Right ventricle myocardium inferior (tissue), 1 donor: ENCODE measurements around the gene MUC5AC. TPM values are rescaled to one million over a fixed set of nuclear protein-coding genes. Genes with fewer than 3 reads are reported as not detected.
"Not testable (repeated sequence)": the region's sequence is repeated elsewhere in the genome, so short reads cannot be mapped to it uniquely, and the experiment has no call there.

ENCODE experiments used
- ATAC-seq: fragments of 200-7000 bp; cut with Tn5 transposase; one replicate; pipeline ENCODE4 v1.9.1; 2020; ENCODE audit warnings: mild to moderate bottlenecking, moderate library complexity
- DNase-seq: peaks from one replicate; pipeline ENCODE4 v3.0.0; 2021; ENCODE audit errors: missing footprints
- intact Hi-C: fragments of 100-400 bp; cut with DNase I; formaldehyde crosslinking; loops from one replicate; pipeline ENCODE4 v1.11.0; 2022
- total RNA-seq: library from RNA; stranded (reverse); fragmentation: NEBNext Ultra II Directional; extraction: Animal tissue kit (Norgen Biotek cat#: 25700); gene quantifications from one replicate; pipeline ENCODE4 v1.2.1, GENCODE V29; 2021
- donor health status: DM: no; HTN: yes; CAD: no; lungs with severe emphysema.

The MUC5AC gene
- total RNA-seq, 1 donor from 2014 or later = not detected

DNA sequence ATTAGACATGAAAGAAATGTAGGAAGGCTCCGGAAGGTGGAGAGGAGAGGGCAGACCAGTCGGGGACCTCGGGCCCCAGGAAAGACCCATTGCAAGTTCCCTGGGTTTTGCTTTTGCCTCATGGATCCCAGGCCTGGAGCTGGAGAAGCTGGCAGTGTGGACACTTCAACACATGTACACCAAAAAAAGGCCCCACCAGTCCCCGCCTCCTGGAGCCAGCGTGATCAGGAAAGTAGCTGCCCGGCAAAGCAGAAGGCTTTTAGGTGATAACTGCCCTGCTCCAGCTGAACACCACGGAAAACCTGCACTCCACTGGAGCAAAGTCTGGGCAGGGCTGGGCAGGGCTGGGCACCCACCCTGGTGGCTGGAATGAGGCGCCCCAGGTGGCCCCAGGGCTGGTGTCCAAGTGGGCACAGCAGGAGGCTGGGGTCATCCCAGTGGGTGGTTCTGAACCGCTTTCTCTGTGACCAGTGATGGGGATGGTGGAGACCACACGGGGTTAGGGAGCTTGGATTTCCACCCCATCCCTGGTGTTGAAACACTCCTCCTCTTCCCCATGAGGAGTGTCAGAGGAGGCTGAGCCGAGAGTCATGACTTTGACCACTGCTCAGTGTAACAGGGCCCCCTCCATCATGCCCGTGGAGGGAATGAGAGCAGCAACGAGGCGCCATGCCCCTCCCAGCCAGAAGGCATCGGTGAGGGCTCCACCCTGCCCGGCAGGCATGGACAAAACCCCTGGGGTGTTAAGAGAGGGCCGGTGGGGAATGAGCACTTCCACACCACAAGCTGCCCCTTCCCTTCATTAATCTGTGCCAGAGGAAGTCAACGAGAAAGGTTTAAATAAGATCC lies 16.9 kb upstream of the MUC5AC start:
- ATAC-seq (no peak), DNase-seq (no peak)
- intact Hi-C loops = no loop called here

DNA sequence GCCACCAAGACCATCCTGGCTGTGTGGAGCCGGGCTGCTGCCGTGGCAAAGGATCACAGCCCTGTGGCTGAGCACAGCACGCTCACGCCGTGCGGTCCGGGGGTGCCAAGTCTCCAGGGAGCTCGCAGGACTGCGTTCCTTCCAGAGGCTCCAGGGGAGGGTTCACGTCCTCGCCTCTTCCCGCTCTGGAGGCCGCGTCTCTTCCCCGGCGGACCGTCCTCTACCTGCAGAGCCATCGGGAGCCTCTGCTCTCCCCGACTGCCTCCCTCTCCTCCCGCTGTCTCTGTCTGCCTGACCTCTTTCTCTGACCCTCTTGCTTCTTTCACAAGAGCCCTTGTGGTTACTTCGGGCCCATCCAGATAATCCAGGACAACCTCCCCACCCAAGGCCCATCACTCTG lies 11.4 kb upstream of the MUC5AC start:
- intact Hi-C loops = no loop called here
- ATAC-seq = no peak
- no peak for DNase-seq

DNA sequence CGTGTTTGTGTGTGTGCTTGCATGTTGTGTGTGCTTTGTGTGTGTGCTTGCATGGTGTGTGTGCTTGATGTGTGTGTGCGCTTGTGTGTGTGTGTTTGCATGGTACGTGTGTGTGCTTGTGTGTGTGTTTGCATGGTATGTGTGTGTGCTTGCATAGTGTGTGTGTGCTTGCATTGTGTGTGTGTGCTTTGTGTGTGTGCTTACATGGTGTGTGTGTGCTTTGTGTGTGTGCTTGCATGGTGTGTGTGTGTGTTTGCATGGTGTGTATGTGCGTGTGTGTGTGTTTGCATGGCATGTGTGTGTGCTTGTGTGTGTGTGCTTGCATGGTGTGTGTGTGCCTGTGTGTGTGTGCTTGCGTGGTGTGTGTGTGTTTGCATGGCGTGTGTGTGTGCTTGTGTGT lies 10.0 kb upstream of the MUC5AC start:
- DNase-seq = no peak
- intact Hi-C loops = no loop called here
- no peak for ATAC-seq

DNA sequence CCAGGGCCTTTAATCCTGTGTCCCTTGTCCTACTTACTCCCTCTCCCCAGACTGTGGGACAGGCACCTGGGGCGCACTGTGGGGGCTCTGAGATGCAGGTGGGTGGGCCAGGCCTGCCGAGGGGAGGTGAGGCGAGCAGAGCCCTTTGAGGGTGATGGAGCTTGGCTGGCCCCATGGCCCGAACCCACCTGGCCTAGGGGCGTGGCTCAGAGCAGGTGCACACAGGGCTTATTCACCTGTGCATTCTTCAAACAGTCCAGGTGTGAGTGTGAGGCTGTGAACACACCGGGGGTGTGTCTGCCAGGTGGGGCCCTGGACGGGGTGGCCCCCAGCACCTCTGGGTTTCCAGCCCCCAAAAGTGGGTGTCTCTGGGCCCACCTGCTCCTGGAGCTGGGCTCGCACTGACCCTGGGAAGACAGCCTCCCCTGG lies 9.0 kb upstream of the MUC5AC start:
- ATAC-seq = no peak
- intact Hi-C loops = no loop called here

DNA sequence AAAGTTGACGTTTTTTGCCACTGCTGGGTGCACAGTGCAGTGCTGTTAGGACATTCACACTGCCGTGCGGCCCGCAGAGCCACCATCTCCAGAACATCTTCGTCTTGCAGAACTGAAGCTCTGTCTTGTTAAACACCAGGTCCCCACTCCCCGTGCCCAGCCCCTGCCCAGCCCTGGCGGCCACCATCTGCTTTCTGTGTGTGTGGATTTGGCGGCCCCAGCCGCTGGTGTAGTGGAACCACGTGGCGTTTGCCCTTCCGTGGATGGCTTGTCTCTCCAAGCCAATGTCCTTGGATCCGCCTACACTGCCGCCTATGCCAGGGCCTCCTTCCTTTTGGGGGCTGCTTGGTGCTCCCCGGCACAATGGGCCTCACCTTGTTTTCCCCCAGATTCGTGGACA lies 8.2 kb upstream of the MUC5AC start:
- ATAC-seq = no peak
- DNase-seq = no peak
- intact Hi-C loops = no loop called here

More for the DNA sequence above, 9.0 kb upstream of the MUC5AC start:
- DNase-seq = no peak

DNA sequence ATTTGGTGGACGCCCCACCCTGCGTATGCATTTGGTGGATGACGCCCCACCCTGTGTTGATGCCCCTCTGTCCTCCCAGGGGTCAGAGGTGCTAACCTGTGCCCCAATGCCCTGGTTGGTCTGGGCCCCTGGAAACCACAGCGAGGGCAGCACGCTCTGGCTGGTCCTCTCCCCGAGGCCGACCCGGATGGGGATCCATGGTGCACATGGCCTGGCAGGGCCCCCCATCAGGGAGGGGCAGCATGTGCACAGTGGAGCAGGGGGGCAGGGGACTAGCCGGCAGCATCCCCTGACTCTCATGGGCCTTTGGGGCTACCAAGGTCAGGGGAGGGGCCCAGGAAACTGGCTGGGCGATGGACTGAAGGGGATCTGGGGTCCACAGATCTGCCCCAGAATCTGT lies 7.6 kb upstream of the MUC5AC start:
- DNase-seq (no peak), ATAC-seq (no peak)
- intact Hi-C loops = no loop called here

DNA sequence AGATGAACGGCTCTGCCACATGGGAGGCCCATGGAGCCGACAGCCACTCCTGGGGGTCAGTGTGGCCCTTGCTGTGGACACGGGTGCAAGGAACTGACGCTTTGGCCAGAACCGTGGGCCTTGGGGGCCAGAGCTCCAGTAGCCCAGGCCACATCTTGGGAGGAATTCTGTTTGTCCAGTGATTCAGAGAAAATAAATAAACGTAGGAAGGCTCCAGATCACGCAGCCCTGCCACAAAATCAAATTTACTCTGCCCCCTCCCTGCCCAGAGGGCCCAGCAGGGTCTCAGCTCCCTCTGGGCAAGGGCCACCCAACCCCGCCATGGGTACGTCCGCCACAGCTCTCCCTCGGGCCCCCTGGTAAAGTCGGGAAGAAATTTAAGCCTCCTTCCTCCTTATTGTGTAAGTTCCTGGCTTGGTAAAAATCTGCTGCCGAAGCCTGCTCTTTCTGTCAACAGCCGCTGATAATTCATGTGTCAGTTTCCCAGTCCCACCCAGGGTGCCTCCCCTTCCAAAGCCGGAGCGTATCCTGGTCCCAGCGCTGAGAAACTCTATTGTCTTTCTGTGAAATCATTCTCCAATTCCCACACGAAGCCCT lies 6.9 kb upstream of the MUC5AC start:
- intact Hi-C loops = no loop called here
- ATAC-seq (no peak), DNase-seq (no peak)

DNA sequence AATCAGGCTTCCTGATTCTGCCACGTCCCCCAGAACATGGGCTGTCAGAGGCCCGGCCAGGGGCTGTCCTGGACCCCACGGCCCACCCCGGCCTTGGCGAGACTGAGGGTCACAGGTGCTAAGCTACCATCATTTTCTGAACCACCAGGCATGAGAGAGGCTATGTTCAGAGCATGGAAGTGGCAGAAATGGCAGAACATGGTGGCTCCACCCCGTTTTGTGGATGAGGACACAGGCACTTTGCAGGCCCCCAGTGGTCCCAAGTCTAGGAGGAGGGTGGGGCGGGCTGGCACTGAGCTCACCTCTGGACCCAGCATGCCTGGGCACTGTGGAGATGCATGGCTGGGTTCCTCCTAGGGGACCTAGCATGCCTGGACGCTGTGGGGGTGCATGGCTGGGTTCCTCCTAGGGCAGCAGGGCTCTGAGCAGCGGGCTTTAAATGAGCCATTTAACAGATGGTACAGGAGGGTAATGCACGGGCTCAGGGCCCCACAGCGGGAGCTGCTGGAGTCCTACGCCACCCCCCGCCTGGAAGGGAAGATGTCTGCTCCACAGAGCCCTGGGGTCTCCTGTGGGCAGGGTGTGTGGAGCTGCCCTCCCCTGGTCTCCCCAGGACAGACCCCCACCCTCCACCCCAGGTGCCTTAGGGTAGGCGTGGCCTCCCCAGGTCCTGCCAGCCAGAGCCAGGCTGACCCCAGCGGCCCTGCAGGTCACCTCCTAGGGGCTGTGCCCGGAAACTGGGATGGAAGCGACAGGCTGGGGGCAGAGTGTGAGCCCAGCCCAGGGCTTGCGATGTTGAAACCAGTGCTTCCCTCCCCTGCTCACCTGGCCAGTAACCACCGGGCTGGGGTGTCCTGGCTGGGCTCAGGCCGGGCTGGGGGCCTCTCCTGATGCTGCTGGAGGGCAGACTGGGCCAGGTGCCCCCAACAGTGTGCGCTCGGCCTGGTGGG lies 6.1 kb upstream of the MUC5AC start:
- ATAC-seq (peak; percentile 28), DNase-seq (no peak)
- intact Hi-C loops = no loop called here

DNA sequence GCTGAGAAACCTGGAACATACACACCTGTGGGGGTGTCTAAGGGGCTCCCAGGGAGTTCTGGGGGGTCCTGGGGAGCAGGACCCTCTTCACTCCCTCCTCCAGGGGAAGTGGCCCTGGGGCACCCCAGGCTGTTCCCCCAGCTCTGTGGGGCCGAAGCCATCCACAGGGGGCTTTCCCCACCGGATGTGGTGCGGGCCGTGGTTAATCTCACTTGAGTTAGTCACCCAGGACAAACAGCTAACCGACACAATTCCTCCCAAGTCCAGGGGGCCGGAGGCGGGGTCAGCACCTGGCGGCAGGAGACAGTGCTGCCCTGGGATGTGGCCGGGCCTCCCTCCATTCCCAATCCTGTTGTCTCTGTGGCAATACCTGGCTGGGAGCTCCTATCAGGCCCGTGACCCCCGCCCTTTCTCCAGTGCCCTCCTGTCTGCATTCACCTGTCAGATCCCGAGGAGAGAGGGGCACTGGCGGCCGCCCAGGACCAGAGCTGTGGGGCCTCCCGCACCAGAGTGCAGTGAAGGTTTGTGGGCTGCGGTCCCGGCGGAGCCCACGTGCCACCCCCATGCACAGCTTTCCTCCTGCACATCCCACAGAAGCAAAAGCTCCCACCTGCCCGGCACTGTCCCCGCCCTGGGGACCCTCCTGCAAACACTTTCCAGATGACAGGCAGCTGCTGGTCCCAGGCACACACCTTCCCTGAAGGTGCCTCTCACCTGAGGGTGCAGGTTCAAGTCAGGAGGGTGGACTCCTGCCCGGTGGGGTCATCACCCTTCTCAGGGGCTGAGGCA lies 5.2 kb upstream of the MUC5AC start:
- intact Hi-C loops = no loop called here
- no peak for ATAC-seq
- no peak for DNase-seq

DNA sequence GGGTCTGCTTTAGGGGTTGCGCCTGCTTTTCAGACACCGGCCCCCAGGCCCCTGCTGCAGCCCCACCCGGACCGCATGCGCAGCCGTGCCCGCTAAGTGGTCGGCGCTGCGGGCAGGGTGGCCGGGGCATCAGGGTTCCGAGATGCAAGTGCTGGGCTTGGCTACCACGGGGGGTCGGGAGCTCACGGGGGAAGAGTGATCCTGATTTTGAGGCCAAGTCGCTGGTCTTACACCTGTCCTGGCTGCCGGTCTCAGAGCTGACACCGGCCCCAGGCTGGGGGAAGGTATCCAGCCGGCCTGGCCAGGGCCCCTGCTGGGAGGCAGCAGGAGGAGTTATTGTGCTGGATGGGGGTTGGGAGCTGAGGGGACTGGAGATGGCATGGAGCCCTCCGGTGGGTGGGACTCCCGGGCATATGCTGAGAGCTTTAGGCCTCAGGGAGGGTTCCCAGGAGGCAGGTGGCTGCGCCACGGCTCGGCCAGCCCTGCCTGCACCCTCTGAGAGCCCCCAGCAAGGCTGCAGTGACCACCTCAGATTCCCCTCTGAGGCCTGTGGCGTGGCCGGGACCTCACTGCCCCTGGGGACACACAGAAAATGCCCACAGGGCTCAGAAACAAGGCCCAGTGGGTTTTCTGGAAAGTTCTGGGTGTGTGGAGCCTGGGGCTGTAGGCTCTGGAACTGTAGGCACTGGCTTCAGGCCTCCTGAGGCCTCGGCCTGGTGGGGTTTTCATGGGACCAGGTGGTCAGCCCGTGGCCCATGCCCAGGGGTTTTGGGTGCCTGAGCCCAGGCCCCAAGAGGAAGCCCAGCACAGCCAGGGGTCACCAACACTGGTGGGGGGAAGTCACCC lies 4.4 kb upstream of the MUC5AC start:
- DNase-seq (no peak), ATAC-seq (no peak)
- intact Hi-C loops = no loop called here

DNA sequence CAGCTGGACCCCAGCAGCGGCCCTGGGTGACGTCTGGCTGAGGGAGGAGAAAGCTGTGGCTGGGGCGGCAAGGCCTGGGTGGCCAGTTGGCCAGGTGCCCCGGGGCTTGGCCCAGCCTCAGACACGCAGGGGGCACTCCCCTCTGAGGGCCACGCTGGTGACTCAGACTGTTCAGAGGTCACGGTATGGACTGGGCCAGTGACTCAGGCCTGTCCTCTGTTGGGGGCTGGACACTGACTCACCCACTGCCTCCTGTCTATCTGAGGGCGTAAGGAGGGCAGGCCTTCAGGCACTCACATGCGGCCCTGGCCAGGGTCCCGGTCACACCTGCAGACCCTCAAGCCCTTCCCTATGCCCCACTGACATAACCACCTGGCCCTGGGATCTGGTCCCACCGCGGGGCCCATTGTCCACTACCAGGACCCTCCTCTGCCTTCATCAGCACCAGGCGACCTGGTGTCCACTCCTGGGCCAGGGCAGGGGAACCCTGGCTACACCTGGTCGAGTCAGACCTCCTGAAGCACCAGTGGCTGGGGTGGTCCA lies 3.7 kb upstream of the MUC5AC start:
- ATAC-seq (no peak), DNase-seq (no peak)
- intact Hi-C loops = no loop called here

DNA sequence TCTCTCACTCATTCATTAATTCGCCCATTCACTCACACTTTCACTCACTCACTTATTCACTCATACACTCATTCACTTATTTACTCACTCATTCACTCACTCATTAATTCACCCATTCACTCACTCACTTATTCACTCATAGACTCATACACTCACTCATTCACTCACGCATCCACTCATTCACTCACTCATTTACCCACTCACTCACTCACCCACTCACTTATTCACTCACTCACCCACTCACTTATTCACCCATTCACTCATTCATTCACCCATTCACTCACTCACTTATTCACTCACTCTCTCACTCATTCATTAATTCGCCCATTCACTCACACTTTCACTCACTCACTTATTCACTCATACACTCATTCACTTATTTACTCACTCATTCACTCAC lies 3.1 kb upstream of the MUC5AC start:
- ATAC-seq, intact Hi-C loops, DNase-seq: not testable (repeated sequence)

DNA sequence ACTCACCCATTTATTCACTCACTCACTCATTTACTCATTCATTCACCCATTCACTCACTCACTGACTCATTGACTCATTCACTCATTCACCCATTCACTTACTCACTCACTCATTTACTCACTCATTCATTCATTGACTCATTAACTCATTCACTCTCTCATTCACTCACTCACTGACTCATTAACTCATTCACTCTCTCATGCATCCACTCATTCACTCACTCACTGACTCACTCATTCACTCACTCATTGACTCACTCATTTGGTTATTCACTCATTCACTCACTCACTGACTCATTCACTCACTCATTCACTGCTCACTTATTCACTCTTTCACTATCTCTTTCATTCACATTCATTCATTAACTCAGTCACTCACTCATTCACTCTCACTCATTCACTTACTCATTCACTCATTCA lies 2.5 kb upstream of the MUC5AC start:
- DNase-seq (no peak), ATAC-seq (no peak)
- intact Hi-C loops = no loop called here

DNA sequence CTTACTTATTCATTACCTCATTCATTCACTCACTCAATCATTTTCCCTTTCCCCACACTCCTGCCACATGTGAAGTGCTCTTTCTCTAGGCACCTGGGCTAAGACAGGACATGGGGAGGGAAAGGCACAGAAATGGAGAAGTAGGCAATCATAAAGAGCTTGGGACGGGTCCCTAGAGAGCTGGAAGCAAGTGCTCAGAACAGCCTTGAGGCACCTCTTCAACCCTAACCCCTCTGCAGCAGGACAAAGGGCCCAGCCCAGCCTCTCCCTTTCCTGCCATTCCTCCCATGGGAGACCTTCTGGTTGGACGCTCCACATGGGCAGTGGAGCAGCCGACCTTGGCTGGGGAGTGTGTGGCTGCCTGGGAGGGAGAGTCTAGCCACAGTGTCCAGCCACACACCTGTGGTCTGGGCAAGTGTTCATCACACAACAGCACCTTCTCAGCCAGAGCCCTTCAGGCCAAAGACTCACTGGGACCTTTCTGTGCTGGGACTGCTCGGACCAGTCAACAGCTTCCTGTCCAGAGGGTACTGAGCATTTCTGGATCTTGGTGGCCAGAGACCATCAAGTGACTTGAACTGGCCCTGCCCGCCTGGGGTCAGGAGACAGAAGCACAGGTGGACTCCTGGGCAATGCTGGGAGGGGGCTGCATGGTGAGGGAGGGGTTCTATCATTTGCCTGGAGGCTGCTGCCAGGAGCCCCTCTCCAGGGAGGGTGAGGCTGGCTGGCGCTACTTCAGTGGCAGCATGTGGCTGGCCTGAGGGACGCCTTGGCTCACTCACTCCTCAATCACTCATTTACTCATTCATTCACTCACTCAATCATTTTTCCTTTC lies 1.0 kb upstream of the MUC5AC start:
- no peak for DNase-seq
- intact Hi-C loops = no loop called here

DNA sequence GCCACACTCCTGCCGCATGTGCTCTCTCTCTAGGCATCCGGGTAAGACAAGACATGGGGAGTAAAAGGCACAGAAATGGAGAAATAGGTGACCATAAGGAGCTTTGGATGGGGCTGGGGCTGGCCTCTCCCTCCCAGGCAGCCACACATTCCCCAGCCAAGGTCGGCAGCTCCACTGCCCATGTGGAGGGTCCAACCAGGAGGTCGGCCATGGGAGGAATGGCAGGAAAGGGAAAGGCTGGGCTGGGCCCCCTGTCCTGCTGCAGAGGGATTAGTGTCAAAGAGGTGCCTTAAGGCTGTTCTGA lies 460 bp upstream of the MUC5AC start:
- DNase-seq (no peak), ATAC-seq (no peak)
- intact Hi-C loops = no loop called here

More for the DNA sequence above, 1.0 kb upstream of the MUC5AC start:
- ATAC-seq = no peak

DNA sequence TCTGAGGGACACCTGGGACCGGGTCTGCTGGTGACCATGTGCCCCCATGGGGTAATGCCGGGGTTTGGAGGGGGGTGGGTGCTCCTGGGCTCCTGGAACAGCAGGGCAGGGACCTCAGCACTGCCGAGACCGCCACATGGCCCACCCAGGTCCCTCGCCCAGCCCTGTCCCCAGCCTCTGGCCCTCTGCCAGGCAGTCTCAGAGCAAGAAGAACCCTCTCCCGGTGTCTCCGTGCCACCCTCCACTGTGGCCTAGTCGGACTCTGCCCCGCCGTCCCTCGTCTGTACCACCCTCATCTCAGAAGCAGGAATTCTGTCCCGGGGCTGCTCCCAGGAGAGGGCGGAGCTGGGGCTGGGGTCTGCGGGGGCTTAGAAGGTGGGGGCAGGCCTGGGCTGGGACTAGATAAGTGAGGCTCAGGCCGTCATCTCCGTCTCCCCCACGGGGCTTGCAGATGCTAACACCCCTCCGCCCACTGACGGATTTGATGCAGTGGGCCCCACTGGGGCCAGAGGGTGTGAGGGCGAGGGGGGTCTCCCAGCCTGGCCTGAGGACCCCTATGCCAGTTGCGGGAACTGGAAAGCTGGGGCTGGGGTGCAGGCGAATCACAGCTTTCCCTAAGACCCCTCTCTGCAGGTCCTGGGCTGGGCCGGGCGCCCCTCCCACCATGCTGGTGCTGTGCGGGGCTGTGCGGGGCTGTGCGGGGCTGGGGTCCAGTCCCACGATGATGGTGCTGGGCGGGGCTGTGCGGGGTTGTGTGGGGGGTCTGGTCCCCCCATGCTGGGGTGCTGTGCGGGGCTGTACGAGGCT lies 1.1 kb downstream of the MUC5AC start:
- intact Hi-C loops = no loop called here
- no peak for DNase-seq
- ATAC-seq = no peak
